KMS-11 (cell line): ENCODE data around the gene KNCN.

Experiments used
- H2AFZ ChIP-seq: fragments of 200-600 bp; sonication (generic); 2 replicates; pipeline ENCODE4 v1.6.1; 2016; ENCODE audit warnings: antibody characterized with exemption, mixed run types, low read depth
- H3K27ac ChIP-seq: fragments of 200-600 bp; sonication (generic); 2 replicates; pipeline ENCODE4 v1.6.1; 2016; ENCODE audit warnings: mild to moderate bottlenecking, mixed run types
- H3K27me3 ChIP-seq: fragments of 200-600 bp; sonication (generic); 2 replicates; pipeline ENCODE4 v1.6.1; 2017; ENCODE audit warnings: mild to moderate bottlenecking, low read depth, mixed run types, moderate library complexity; ENCODE audit not compliant: insufficient read depth
- H3K36me3 ChIP-seq: fragments of 200-600 bp; sonication (generic); 2 replicates; pipeline ENCODE4 v1.6.1; 2017; ENCODE audit warnings: mild to moderate bottlenecking, mixed run types; ENCODE audit not compliant: insufficient read depth
- H3K4me1 ChIP-seq: fragments of 200-600 bp; sonication (generic); 2 replicates; pipeline ENCODE4 v1.6.1; 2016; ENCODE audit warnings: mild to moderate bottlenecking, low read depth, mixed run types; ENCODE audit not compliant: poor library complexity, severe bottlenecking
- H3K4me2 ChIP-seq: fragments of 200-600 bp; sonication (generic); 2 replicates; pipeline ENCODE4 v1.7.0; 2016; ENCODE audit warnings: mild to moderate bottlenecking, mixed run types
- H3K4me3 ChIP-seq: fragments of 200-600 bp; sonication (generic); IDR thresholded peaks from 2 replicates; pipeline ENCODE4 v1.6.1; 2017; ENCODE audit warnings: low read depth, low read length, mixed read lengths; ENCODE audit not compliant: insufficient read depth
- H3K79me2 ChIP-seq: fragments of 200-600 bp; sonication (generic); 2 replicates; pipeline ENCODE4 v1.6.1; 2016; ENCODE audit warnings: low read depth, mixed run types; ENCODE audit not compliant: insufficient read depth
- H3K9ac ChIP-seq: fragments of 200-600 bp; sonication (generic); 2 replicates; pipeline ENCODE4 v1.6.1; 2016; ENCODE audit warnings: mild to moderate bottlenecking, mixed run types
- H4K20me1 ChIP-seq: fragments of 200-600 bp; sonication (generic); 2 replicates; pipeline ENCODE4 v1.6.1; 2016; ENCODE audit warnings: mild to moderate bottlenecking, mixed run types; ENCODE audit not compliant: insufficient read depth
- TF ChIP-seq, protein P1 (sequence below): fragments of 200-600 bp; sonication (generic); conservative IDR thresholded peaks from 2 replicates; pipeline ENCODE4 v1.6.1; 2017; ENCODE audit warnings: low read depth, mild to moderate bottlenecking, antibody characterized with exemption, low read length, moderate library complexity, mixed read lengths

KNCN gene

DNA sequence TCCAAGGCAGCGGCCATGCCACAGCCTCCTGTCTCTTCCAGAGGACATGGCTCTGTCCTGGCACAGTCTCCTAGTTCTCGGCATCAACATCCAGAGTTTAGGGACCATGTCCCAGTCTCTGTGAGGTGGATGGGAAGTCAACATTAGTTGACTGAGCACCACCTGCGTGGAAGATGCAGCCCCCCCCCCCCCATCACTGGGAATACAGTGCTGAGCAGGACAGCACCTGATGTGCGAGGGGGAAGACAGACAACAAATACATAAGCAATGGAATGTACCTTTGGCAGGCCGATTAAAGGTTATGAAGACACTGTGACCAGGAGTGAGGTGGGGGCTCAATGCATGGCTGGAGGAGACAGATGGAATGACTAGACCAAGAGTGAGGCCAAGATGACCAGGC is 26.6 kb downstream of the KNCN start:
- H2AFZ ChIP-seq: no peak overlapping the region
- H3K4me3 ChIP-seq: no peak overlapping the region
- no peak overlapping the region for H3K4me2 ChIP-seq
- H3K36me3 ChIP-seq: no peaks in the 10 kb centered on the region
- H3K27me3 ChIP-seq: no peaks in the 10 kb centered on the region; the same call in 1 of the 2 replicates
- no peak overlapping the region for H3K9ac ChIP-seq
- H4K20me1 ChIP-seq: no peaks in the 10 kb centered on the region
- no peak overlapping the region for H3K27ac ChIP-seq
- no peaks in the 10 kb centered on the region for H3K79me2 ChIP-seq
- H3K4me1 ChIP-seq: no peaks in the 10 kb centered on the region
- TF ChIP-seq, protein P1, sequence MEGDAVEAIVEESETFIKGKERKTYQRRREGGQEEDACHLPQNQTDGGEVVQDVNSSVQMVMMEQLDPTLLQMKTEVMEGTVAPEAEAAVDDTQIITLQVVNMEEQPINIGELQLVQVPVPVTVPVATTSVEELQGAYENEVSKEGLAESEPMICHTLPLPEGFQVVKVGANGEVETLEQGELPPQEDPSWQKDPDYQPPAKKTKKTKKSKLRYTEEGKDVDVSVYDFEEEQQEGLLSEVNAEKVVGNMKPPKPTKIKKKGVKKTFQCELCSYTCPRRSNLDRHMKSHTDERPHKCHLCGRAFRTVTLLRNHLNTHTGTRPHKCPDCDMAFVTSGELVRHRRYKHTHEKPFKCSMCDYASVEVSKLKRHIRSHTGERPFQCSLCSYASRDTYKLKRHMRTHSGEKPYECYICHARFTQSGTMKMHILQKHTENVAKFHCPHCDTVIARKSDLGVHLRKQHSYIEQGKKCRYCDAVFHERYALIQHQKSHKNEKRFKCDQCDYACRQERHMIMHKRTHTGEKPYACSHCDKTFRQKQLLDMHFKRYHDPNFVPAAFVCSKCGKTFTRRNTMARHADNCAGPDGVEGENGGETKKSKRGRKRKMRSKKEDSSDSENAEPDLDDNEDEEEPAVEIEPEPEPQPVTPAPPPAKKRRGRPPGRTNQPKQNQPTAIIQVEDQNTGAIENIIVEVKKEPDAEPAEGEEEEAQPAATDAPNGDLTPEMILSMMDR: no peak

DNA sequence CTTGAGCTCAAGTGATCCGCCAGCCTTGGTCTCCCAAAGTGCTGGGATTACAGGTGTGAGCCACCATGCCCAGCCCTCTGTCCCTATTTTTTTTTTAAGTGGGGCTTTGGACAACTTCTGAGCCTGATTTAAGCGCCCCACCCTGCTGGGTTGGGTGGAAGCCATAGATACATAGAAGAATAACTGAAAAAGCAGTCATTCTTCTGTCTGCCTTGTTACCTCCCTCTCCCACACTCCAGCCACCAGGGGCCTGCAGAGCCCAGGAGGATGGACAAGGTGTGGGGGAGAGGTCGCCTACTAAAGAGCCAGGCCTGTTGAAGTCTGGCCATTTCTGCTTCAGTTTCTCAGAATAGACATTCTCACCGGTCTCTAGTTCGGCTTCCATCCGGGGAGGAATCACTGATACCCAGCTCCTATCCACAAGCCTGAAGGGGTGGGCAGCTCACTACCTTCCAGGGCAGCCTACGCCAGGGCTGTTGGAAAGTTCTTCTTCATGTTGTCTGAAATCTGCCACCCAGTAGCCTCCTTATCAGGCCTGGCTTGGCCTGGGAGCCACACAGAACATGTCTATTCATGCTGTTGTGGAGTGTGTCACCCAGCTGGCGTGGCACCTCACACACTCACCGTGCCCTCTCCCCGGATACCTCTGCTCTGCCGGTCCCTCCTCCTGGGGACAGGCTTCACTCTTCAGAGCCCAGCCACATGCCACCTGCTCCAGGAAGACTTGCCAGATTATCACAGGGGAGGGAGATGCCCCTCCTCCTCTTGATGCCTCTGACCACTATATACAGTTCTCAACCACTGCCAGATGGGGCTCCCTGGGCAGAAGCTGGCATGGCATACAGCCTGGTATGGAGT is 27.7 kb downstream of the KNCN start:
- Histone ChIP-seq H3K27me3 (no peaks in the 10 kb centered on the region; the same call in 1 of the 2 replicates), H2AFZ (no peak overlapping the region), H3K79me2 (no peaks in the 10 kb centered on the region), H3K9ac (no peak overlapping the region), H3K4me2 (no peak overlapping the region), H4K20me1 (no peaks in the 10 kb centered on the region), H3K27ac (no peak overlapping the region), H3K36me3 (no peaks in the 10 kb centered on the region), H3K4me1 (no peaks in the 10 kb centered on the region), H3K4me3 (no peak overlapping the region)
- TF ChIP-seq, protein P1: no peak

DNA sequence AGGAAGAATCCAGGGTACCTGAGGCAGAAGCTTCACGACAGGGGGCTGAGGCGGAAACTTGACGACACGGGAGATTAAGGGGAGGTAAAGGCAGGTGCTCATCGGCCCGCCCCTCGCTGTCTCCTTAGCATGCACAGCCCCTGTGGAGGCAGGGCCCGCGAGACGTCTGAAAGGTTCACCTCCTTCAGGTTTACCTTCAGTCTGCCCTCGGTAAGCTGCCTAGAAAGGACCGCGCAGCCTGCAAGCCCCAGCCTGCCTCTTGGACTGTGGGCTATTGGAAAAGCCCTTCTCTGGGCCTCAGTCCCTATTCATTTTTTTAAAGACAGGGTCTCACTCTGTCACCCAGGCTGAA is 28.5 kb downstream of the KNCN start:
- Histone ChIP-seq H3K27ac (no peak overlapping the region), H4K20me1 (no peaks in the 10 kb centered on the region), H3K4me3 (no peak overlapping the region), H2AFZ (no peak overlapping the region), H3K36me3 (no peaks in the 10 kb centered on the region), H3K4me1 (no peaks in the 10 kb centered on the region), H3K79me2 (no peaks in the 10 kb centered on the region), H3K9ac (no peak overlapping the region), H3K27me3 (no peaks in the 10 kb centered on the region; the same call in 1 of the 2 replicates), H3K4me2 (no peak overlapping the region)
- TF ChIP-seq, protein P1: no peak

DNA sequence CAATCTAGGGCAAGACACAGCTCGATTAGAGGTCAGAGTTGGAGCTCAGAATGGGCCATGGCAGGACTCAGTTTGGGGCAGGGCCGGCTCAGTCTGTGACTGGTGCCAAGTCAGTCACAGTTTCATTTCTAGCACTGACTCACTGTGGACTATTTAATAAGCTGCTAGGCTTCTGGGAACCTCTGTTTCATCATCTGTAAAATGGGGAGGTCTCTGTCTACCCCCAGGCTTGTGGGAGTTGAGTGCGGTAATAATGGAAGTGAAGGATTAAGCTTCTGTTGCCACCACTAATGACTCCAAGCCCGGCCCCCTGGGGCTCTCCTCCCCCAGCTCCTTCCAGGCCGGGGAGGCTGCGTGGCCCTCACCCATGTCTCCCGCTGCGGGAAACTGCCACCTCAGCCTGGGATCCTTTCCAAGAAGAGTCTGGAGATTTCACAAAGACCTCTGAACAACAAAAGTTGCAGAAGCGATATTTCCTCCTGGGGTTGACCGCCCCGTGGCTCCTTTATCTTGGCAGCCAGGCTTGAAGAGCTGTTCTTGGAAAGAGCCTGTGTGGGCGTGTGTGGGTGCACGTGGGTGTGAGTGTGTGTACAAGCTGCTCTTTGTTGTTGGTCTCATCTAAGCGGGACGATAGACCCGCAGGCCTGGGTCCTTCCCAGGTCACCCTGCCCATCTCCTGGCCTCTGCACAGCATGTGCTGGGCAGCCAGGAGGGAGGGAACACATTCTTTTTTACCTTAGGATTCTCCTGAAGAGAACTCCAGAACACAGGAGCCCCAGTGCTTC is 29.1 kb downstream of the KNCN start:
- Histone ChIP-seq H3K27me3 (no peaks in the 10 kb centered on the region; the same call in 1 of the 2 replicates), H3K4me2 (no peak overlapping the region), H4K20me1 (no peaks in the 10 kb centered on the region), H2AFZ (no peak overlapping the region), H3K4me3 (no peak overlapping the region), H3K79me2 (no peaks in the 10 kb centered on the region), H3K9ac (no peak overlapping the region), H3K4me1 (no peaks in the 10 kb centered on the region), H3K27ac (no peak overlapping the region), H3K36me3 (no peaks in the 10 kb centered on the region)
- TF ChIP-seq, protein P1: no peak
